H9 (cell line): ENCODE data around the gene PEX5L. TPM values are rescaled to one million over a fixed set of nuclear protein-coding genes. Genes with fewer than 3 reads are reported as not detected.

Experiments
- DNase-seq: peaks from one replicate; pipeline ENCODE4 v3.0.0-alpha.2; 2017
- H2AFZ ChIP-seq: one replicate; pipeline ENCODE4 v1.6.1; 2013; ENCODE audit warnings: mild to moderate bottlenecking, low read length, control low read depth, moderate library complexity
- H2AK5ac ChIP-seq: 2 replicates; pipeline ENCODE4 v1.6.1; 2013; ENCODE audit warnings: low read length, control low read depth, mixed read lengths; ENCODE audit not compliant: insufficient read length
- H2BK120ac ChIP-seq: one replicate; pipeline ENCODE4 v1.6.1; 2013; ENCODE audit warnings: low read depth, mild to moderate bottlenecking, low read length, control low read depth, inconsistent platforms; ENCODE audit not compliant: poor library complexity, severe bottlenecking
- H2BK12ac ChIP-seq: 2 replicates; pipeline ENCODE4 v1.6.1; 2013; ENCODE audit warnings: low read length, control low read depth, mixed read lengths, low read depth; ENCODE audit not compliant: insufficient read length
- H2BK15ac ChIP-seq: 2 replicates; pipeline ENCODE4 v1.6.1; 2013; ENCODE audit warnings: low read depth, low read length, control low read depth
- H2BK20ac ChIP-seq: one replicate; pipeline ENCODE4 v1.6.1; 2013; ENCODE audit warnings: low read depth, mild to moderate bottlenecking, low read length, control low read depth, inconsistent platforms; ENCODE audit not compliant: poor library complexity, severe bottlenecking
- H2BK5ac ChIP-seq: 2 replicates; pipeline ENCODE4 v1.6.1; 2013; ENCODE audit warnings: low read length, control low read depth, mixed read lengths; ENCODE audit not compliant: insufficient read length
- H3K14ac ChIP-seq: 2 replicates; pipeline ENCODE4 v1.6.1; 2013; ENCODE audit warnings: low read length, control low read depth; ENCODE audit not compliant: insufficient read depth
- H3K18ac ChIP-seq: 2 replicates; pipeline ENCODE4 v1.6.1; 2013; ENCODE audit warnings: low read depth, mild to moderate bottlenecking, mixed read lengths, low read length, control low read depth; ENCODE audit not compliant: insufficient read length
- H3K23ac ChIP-seq: 2 replicates; pipeline ENCODE4 v1.6.1; 2013; ENCODE audit warnings: low read length, control low read depth, mixed read lengths, low read depth; ENCODE audit not compliant: insufficient read length
- H3K23me2 ChIP-seq: 2 replicates; pipeline ENCODE4 v1.6.1; 2013; ENCODE audit warnings: low read depth, mild to moderate bottlenecking, mixed read lengths, low read length, control low read depth; ENCODE audit not compliant: insufficient read length, poor library complexity, severe bottlenecking
- H3K27ac ChIP-seq: 2 replicates; pipeline ENCODE4 v1.5.1; 2013; ENCODE audit warnings: low read length, control low read depth, mixed read lengths, low read depth; ENCODE audit not compliant: insufficient read length
- H3K27me3 ChIP-seq: 2 replicates; pipeline ENCODE4 v1.6.1; 2013; ENCODE audit warnings: low read length, control low read depth, inconsistent platforms; ENCODE audit not compliant: insufficient read depth
- H3K4ac ChIP-seq: 2 replicates; pipeline ENCODE4 v1.6.1; 2013; ENCODE audit warnings: low read depth, mild to moderate bottlenecking, control low read depth, inconsistent platforms, low read length, moderate library complexity
- H3K4me1 ChIP-seq: 2 replicates; pipeline ENCODE4 v1.6.1; 2013; ENCODE audit warnings: low read length, control low read depth, inconsistent platforms; ENCODE audit not compliant: insufficient read depth
- H3K4me2 ChIP-seq: 2 replicates; pipeline ENCODE4 v1.6.1; 2013; ENCODE audit warnings: low read length, control low read depth, mixed read lengths; ENCODE audit not compliant: insufficient read length, insufficient read depth
- H3K56ac ChIP-seq: 2 replicates; pipeline ENCODE4 v1.6.1; 2013; ENCODE audit warnings: low read depth, mild to moderate bottlenecking, mixed read lengths, low read length, control low read depth; ENCODE audit not compliant: insufficient read length
- H3K79me1 ChIP-seq: 2 replicates; pipeline ENCODE4 v1.6.1; 2013; ENCODE audit warnings: low read depth, mild to moderate bottlenecking, moderate library complexity, low read length, control low read depth, inconsistent platforms; ENCODE audit not compliant: insufficient read depth, poor library complexity, severe bottlenecking
- H3K79me2 ChIP-seq: 2 replicates; pipeline ENCODE4 v1.6.1; 2013; ENCODE audit warnings: low read length, control low read depth, inconsistent platforms; ENCODE audit not compliant: insufficient read depth
- H3K9ac ChIP-seq: 2 replicates; pipeline ENCODE4 v1.6.1; 2013; ENCODE audit warnings: low read length, control low read depth, mixed read lengths; ENCODE audit not compliant: insufficient read length; ENCODE audit errors: extremely low read depth
- H3K9me3 ChIP-seq: one replicate; pipeline ENCODE4 v1.6.1; 2013; ENCODE audit warnings: low read depth, low read length, inconsistent platforms; ENCODE audit not compliant: control insufficient read depth
- H3T11ph ChIP-seq: one replicate; pipeline ENCODE4 v1.6.1; 2013; ENCODE audit warnings: mild to moderate bottlenecking, low read length, control low read depth, inconsistent platforms
- H4K20me1 ChIP-seq: one replicate; pipeline ENCODE4 v1.6.1; 2013; ENCODE audit not compliant: control insufficient read depth, insufficient read length, insufficient read depth
- H4K5ac ChIP-seq: 2 replicates; pipeline ENCODE4 v1.6.1; 2013; ENCODE audit warnings: low read depth, mild to moderate bottlenecking, mixed read lengths, low read length, control low read depth; ENCODE audit not compliant: insufficient read length
- H4K8ac ChIP-seq: replicated peaks from 2 replicates; pipeline ENCODE4 v1.6.1; 2013; ENCODE audit warnings: low read length, control low read depth, mixed read lengths, low read depth; ENCODE audit not compliant: insufficient read length
- H4K91ac ChIP-seq: 2 replicates; pipeline ENCODE4 v1.6.1; 2013; ENCODE audit warnings: low read depth, mild to moderate bottlenecking, moderate library complexity, mixed read lengths, low read length, control low read depth; ENCODE audit not compliant: insufficient read length
- H3K27ac Mint-ChIP-seq, 3 experiments: 2 replicates in 2 of 3; 3 replicates in 1 of 3; pipeline ENCODE4 v1.8.0; 2020 to 2021; ENCODE audit warnings: mixed read lengths in 3 of 3, mild to moderate bottlenecking in 1 of 3, moderate library complexity in 1 of 3
- H3K27me3 Mint-ChIP-seq: 2 replicates; pipeline ENCODE4 v1.8.0; 2021; ENCODE audit warnings: low read depth, mild to moderate bottlenecking, moderate library complexity, mixed read lengths
- H3K36me3 Mint-ChIP-seq, 3 experiments: 2 replicates in 2 of 3; 3 replicates in 1 of 3; pipeline ENCODE4 v1.8.0; 2020 to 2021; ENCODE audit warnings: low read depth in 3 of 3, mixed read lengths in 3 of 3; ENCODE audit not compliant: insufficient read depth in 1 of 3
- H3K4me1 Mint-ChIP-seq, 2 experiments: 2 replicates each; pipeline ENCODE4 v1.8.0; 2020; ENCODE audit warnings: mixed read lengths in 2 of 2
- H3K4me3 Mint-ChIP-seq, 2 experiments: 2 replicates in 1 of 2; 3 replicates in 1 of 2; pipeline ENCODE4 v1.8.0; 2020 to 2021; ENCODE audit warnings: mild to moderate bottlenecking in 2 of 2, mixed read lengths in 2 of 2, moderate library complexity in 1 of 2
- H3K9me3 Mint-ChIP-seq, 2 experiments: 2 replicates in 1 of 2; 3 replicates in 1 of 2; pipeline ENCODE4 v1.8.0; 2020; ENCODE audit warnings: mild to moderate bottlenecking in 2 of 2, mixed read lengths in 2 of 2, moderate library complexity in 1 of 2
- CTCF ChIP-seq: fragments of 200-600 bp; sonication (generic); conservative IDR thresholded peaks from 3 replicates; pipeline ENCODE4 v1.8.0; 2021; ENCODE audit warnings: antibody characterized with exemption, mild to moderate bottlenecking
- WGBS: extraction: QIAGEN DNeasy Blood & Tissue Kit; methylation state at CpG from one replicate; pipeline ENCODE4 v1.1.7; 2013; ENCODE audit warnings: missing lambda C conversion rate, low lambda C conversion rate, mixed read lengths; ENCODE audit not compliant: insufficient read length; ENCODE audit errors: extremely low coverage; 5-methylcytosine and 5-hydroxymethylcytosine counted together
- total RNA-seq: library from RNA; stranded (reverse); gene quantifications from 2 replicates; pipeline ENCODE4 v1.2.1, GENCODE V29; 2021

The PEX5L gene
- total RNA-seq, 1 experiment from 2014 or later = 0.85 TPM

DNA sequence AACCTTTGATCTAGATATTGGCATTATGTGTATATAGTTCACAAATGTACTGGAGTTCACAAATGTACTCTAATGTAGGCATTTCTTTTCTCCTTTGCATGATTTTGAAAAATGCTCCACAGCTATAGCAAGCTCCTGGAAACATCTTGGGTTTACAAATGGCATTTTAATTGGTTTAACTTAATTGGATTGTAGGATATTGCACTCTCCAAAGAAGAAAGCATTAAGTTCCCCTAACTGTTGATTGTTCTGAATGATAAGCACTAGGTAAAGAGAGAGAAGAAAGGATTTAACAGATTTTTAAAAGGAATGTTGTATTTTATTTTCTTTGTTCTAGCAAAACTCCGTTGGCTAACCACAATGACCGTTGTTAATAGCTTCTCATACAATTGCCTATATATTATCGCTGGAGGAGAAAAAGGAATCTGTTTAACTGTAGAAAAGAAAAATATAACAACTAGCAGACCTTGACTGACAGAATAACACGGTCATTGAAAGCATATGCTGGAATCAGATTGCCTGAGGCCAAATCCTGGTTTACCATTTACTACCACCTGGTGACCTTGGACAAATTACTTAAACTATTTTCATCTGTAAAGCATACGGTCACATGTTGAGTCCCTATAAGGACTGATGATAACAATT lies 170.8 kb downstream of the PEX5L start:
- H3K79me1 ChIP-seq = no peaks in the 10 kb centered on the region
- H3T11ph ChIP-seq = no peak overlapping the region
- H3K14ac ChIP-seq = no peak overlapping the region
- no peak overlapping the region for H4K8ac ChIP-seq
- TF ChIP-seq CTCF = no peak
- no peaks in the 10 kb centered on the region for H3K23me2 ChIP-seq
- peaks cover 0 to 2% of the 10 kb centered on the region in 2 experiments; a peak in 3 of 5 replicates for H3K9me3 Mint-ChIP-seq
- H4K20me1 ChIP-seq = no peaks in the 10 kb centered on the region
- H3K4me1 ChIP-seq = no peaks in the 10 kb centered on the region
- H4K91ac ChIP-seq = no peak overlapping the region
- H3K27me3 Mint-ChIP-seq = no peaks in the 10 kb centered on the region
- H2BK120ac ChIP-seq = no peak overlapping the region
- H2BK20ac ChIP-seq = no peak overlapping the region
- no peak overlapping the region for H2AFZ ChIP-seq
- no peak overlapping the region for H2BK15ac ChIP-seq
- no peak overlapping the region for H3K27ac ChIP-seq
- no peak overlapping the region for H3K9ac ChIP-seq
- H2BK12ac ChIP-seq = no peak overlapping the region
- no peak overlapping the region for H3K4me2 ChIP-seq
- H3K9me3 ChIP-seq = no peaks in the 10 kb centered on the region
- no peak for DNase-seq
- H3K56ac ChIP-seq = no peak overlapping the region
- H2AK5ac ChIP-seq = no peak overlapping the region
- no peak overlapping the region for H3K4ac ChIP-seq
- no peak overlapping the region for H3K23ac ChIP-seq
- H3K27me3 ChIP-seq = no peaks in the 10 kb centered on the region
- no CpG with 5 or more reads among the region's 5 CpGs for WGBS
- no peaks in the 10 kb centered on the region for H3K79me2 ChIP-seq
- no peak overlapping the region for H4K5ac ChIP-seq
- peaks cover 6 to 9% of the 10 kb centered on the region in 2 experiments; a peak in 3 of 4 replicates for H3K4me1 Mint-ChIP-seq
- peaks cover 0 to 2% (median 0%) of the 10 kb centered on the region in 3 experiments; a peak in 2 of 7 replicates for H3K36me3 Mint-ChIP-seq
- no peak overlapping the region for H3K4me3 Mint-ChIP-seq
- no peak overlapping the region for H3K27ac Mint-ChIP-seq
- no peak overlapping the region for H3K18ac ChIP-seq
- no peak overlapping the region for H2BK5ac ChIP-seq
